Fibroblast of lung (primary cell): ENCODE data around the gene ZEB2. TPM values are rescaled to one million over a fixed set of nuclear protein-coding genes. Genes with fewer than 3 reads are reported as not detected.

Experiments
- DNase-seq, 2 donors: peaks; one replicate each; pipeline versions ENCODE4 v3.0.0 to v3.0.0-alpha.2; 2010; ENCODE audit warnings: low read depth in 2 of 2
- H2AFZ ChIP-seq: 2 replicates; pipeline ENCODE4 v1.5.1; 2012; ENCODE audit warnings: low read length, control low read depth, inconsistent platforms
- H3K27ac ChIP-seq: 2 replicates; pipeline ENCODE4 v1.5.1; 2011; ENCODE audit warnings: low read length, control low read depth; ENCODE audit not compliant: insufficient read depth
- H3K27me3 ChIP-seq: 2 replicates; pipeline ENCODE4 v1.5.1; 2011; ENCODE audit warnings: mild to moderate bottlenecking, low read length; ENCODE audit not compliant: control insufficient read depth, insufficient read depth
- H3K36me3 ChIP-seq: 2 replicates; pipeline ENCODE4 v1.5.1; 2011; ENCODE audit warnings: low read length; ENCODE audit not compliant: control insufficient read depth, insufficient read depth
- H3K4me1 ChIP-seq: 2 replicates; pipeline ENCODE4 v1.5.1; 2011; ENCODE audit warnings: low read length; ENCODE audit not compliant: control insufficient read depth, insufficient read depth; ENCODE audit errors: extremely low read depth
- H3K4me2 ChIP-seq: 2 replicates; pipeline ENCODE4 v1.5.1; 2011; ENCODE audit warnings: low read length, control low read depth; ENCODE audit not compliant: insufficient read depth; ENCODE audit errors: extremely low read depth
- H3K4me3 ChIP-seq, 4 experiments: fragments of 200-600 bp in 1 of 4; sonication (generic) in 1 of 4; replicated peaks in 1 of 4; 2 replicates each; pipeline ENCODE4 v1.5.1; 2011 to 2016; ENCODE audit warnings: low read length in 4 of 4, low read depth in 3 of 4, mild to moderate bottlenecking in 3 of 4, control low read depth in 2 of 4, inconsistent platforms in 1 of 4, mixed read lengths in 1 of 4; ENCODE audit not compliant: insufficient read depth in 1 of 4; ENCODE audit errors: control extremely low read depth in 1 of 4
- H3K79me2 ChIP-seq: 2 replicates; pipeline ENCODE4 v1.5.1; 2012; ENCODE audit warnings: mild to moderate bottlenecking, low read length, inconsistent platforms; ENCODE audit not compliant: control insufficient read depth, insufficient read depth
- H3K9ac ChIP-seq: 2 replicates; pipeline ENCODE4 v1.5.1; 2011; ENCODE audit warnings: mild to moderate bottlenecking, low read length, control low read depth; ENCODE audit not compliant: insufficient read depth
- H3K9me3 ChIP-seq: 2 replicates; pipeline ENCODE4 v1.5.1; 2012; ENCODE audit warnings: low read depth, low read length; ENCODE audit not compliant: control insufficient read depth, insufficient read depth
- H4K20me1 ChIP-seq: 2 replicates; pipeline ENCODE4 v1.5.1; 2011; ENCODE audit warnings: low read length; ENCODE audit not compliant: control insufficient read depth, insufficient read depth; ENCODE audit errors: extremely low read depth
- EZH2 ChIP-seq: IDR thresholded peaks from 2 replicates; pipeline ENCODE4 v1.5.1; 2012; ENCODE audit warnings: low read length, control low read depth, mild to moderate bottlenecking; ENCODE audit errors: missing control alignments
- polyA plus RNA-seq, 2 donors: library from polyadenylated mRNA; depleted of rRNA in 1 of 2; stranded (reverse) in 1 of 2; unstranded in 1 of 2; fragments of >200 nt; gene quantifications; 2 replicates each; pipeline ENCODE4 v1.2.1, GENCODE V29; 2011 to 2012; ENCODE audit warnings: missing spikeins in 1 of 2
- total RNA-seq: library from RNA; depleted of rRNA; stranded (reverse); fragments of >200 nt; gene quantifications from 2 replicates; pipeline ENCODE4 v1.2.1, GENCODE V29; 2014
- TF ChIP-seq, protein P1 (sequence below), 2 donors: IDR thresholded peaks in 1 of 2; conservative IDR thresholded peaks in 1 of 2; 1 replicate in 1 of 2; 2 replicates in 1 of 2; pipeline ENCODE4 v1.5.1; 2011 to 2012; ENCODE audit warnings: low read length in 2 of 2, control low read depth in 1 of 2, inconsistent platforms in 1 of 2, low read depth in 1 of 2, mild to moderate bottlenecking in 1 of 2

ZEB2 gene
- total and polyA plus RNA-seq, 2 donors (not counting 1 experiment from before 2014, with no cell fraction given), result 91.0 to 130 TPM

DNA sequence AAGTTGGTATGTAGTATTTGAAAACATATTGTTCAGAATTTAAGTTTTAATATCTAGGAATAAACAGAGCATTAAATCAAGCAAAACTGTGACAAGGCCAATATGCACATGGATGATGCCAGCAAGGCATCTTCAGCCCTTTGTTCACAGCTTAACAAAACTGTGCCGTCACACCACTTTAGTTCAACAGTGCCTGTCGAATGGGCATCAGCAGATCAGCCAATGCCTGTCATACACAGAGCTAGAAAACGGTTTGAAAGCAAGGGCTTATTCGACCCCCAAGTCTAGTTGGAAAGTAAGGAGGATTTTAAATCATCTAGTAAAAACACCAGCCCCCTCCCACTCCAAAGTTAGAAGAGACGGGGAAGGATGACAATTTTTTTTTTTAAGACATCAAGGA, 16.7 kb downstream of the ZEB2 start:
- no peak for DNase-seq
- Histone ChIP-seq H3K27me3 (no peaks in the 10 kb centered on the region), H4K20me1 (no peaks in the 10 kb centered on the region), H3K4me3 (no peak overlapping the region), H3K9ac (no peak overlapping the region), H2AFZ (no peak overlapping the region), H3K36me3 (no peaks in the 10 kb centered on the region), H3K4me2 (no peak overlapping the region), H3K4me1 (peaks cover 7% of the 10 kb centered on the region), H3K27ac (no peak overlapping the region), H3K9me3 (no peaks in the 10 kb centered on the region), H3K79me2 (peaks cover 97% of the 10 kb centered on the region)
- TF ChIP-seq, protein P1, sequence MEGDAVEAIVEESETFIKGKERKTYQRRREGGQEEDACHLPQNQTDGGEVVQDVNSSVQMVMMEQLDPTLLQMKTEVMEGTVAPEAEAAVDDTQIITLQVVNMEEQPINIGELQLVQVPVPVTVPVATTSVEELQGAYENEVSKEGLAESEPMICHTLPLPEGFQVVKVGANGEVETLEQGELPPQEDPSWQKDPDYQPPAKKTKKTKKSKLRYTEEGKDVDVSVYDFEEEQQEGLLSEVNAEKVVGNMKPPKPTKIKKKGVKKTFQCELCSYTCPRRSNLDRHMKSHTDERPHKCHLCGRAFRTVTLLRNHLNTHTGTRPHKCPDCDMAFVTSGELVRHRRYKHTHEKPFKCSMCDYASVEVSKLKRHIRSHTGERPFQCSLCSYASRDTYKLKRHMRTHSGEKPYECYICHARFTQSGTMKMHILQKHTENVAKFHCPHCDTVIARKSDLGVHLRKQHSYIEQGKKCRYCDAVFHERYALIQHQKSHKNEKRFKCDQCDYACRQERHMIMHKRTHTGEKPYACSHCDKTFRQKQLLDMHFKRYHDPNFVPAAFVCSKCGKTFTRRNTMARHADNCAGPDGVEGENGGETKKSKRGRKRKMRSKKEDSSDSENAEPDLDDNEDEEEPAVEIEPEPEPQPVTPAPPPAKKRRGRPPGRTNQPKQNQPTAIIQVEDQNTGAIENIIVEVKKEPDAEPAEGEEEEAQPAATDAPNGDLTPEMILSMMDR (conservative IDR thresholded peaks at IDR 0.05 in 1 of 2, IDR thresholded peaks at IDR 0.05 in 1 of 2; ENCODE audit: low read depth in 1 of 2, low read length in 2 of 2), result no peak
- TF ChIP-seq EZH2, result no peak

GRCh38 chr2:144502369-144502768, 17.6 kb downstream of the ZEB2 start:
- no peak overlapping the region for H2AFZ ChIP-seq
- H3K27ac ChIP-seq, result peak overlapping the region; percentile 26

GRCh38 chr2:144501627-144502026, 18.3 kb downstream of the ZEB2 start:
- peaks cover 16% of the 10 kb centered on the region for H3K4me1 ChIP-seq
- no peak overlapping the region for H3K9ac ChIP-seq
- TF ChIP-seq, protein P1 (conservative IDR thresholded peaks at IDR 0.05 in 1 of 2, IDR thresholded peaks at IDR 0.05 in 1 of 2; ENCODE audit: low read depth in 1 of 2, low read length in 2 of 2), result no peak
- no peak for TF ChIP-seq EZH2
- no peaks in the 10 kb centered on the region for H3K27me3 ChIP-seq
- no peak for DNase-seq
- H3K36me3 ChIP-seq, result no peaks in the 10 kb centered on the region
- H3K79me2 ChIP-seq, result peaks cover 94% of the 10 kb centered on the region
- H3K9me3 ChIP-seq, result no peaks in the 10 kb centered on the region
- no peak overlapping the region for H3K4me2 ChIP-seq
- H3K27ac ChIP-seq, result peak overlapping the region; percentile 6
- no peak overlapping the region for H3K4me3 ChIP-seq
- H2AFZ ChIP-seq, result no peak overlapping the region
- no peaks in the 10 kb centered on the region for H4K20me1 ChIP-seq

More at GRCh38 chr2:144502369-144502768, 17.6 kb downstream of the ZEB2 start:
- no peak for TF ChIP-seq EZH2
- TF ChIP-seq, protein P1 (conservative IDR thresholded peaks at IDR 0.05 in 1 of 2, IDR thresholded peaks at IDR 0.05 in 1 of 2; ENCODE audit: low read depth in 1 of 2, low read length in 2 of 2), result no peak
- H3K4me2 ChIP-seq, result peak overlapping the region; percentile 9
- H3K27me3 ChIP-seq, result no peaks in the 10 kb centered on the region
- H3K9me3 ChIP-seq, result no peaks in the 10 kb centered on the region
- H3K4me3 ChIP-seq, result no peak overlapping the region
- peaks cover 94% of the 10 kb centered on the region for H3K79me2 ChIP-seq
- H3K36me3 ChIP-seq, result no peaks in the 10 kb centered on the region
- H3K9ac ChIP-seq, result no peak overlapping the region
- H3K4me1 ChIP-seq, result peaks cover 9% of the 10 kb centered on the region
- H4K20me1 ChIP-seq, result no peaks in the 10 kb centered on the region
- DNase-seq, result no peak
